CD4-positive, alpha-beta T cell treated with Interleukin-17A for 4 hours (primary cell): ENCODE data around the gene PRKCD.

ENCODE experiments used
- DNase-seq: peaks from one replicate; pipeline ENCODE4 v3.0.0-alpha.2; 2020; ENCODE audit warnings: mixed read lengths

PRKCD gene

GRCh38 chr3:53221827-53222182 is 60.8 kb downstream of the PRKCD start:
- no peak for DNase-seq

DNA sequence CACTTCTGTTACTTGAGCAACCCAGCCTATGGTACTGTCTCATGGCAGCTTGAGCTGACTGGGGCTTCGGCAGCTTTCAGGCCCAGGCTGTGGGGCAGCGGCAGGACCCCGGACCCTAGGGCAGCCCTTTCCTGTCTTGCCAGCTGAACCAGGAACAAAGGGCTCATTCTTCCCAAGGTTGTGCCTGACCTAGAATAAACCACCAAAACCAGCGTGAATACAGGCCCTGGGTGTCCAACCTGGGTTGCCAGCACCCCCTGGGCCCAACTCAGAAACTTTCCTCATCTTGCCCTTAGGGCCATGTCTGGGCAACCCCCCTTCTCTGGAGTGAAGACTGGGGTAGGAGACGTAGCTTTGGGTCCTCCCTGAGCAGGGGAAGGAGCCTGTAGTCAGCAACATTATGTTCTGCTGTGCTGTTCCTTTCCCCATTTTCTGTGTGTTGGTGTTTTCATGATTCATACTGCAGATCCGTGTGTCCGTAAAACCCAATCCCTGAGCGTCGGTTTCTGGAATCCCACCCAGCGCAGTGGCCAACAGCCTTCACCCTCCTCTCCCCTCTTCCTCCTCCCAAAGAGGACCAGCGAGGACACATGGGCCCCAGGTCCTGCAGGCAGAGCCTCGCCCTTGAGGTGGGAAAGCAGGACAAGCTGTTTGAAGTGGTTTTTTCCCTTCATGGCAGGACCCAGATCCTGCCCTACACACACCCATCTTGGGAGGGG is 61.3 kb downstream of the PRKCD start:
- no peak for DNase-seq

- no peak for DNase-seq
Observed at GRCh38 chr3:53223025-53223424, 62.0 kb downstream of the PRKCD start.

GRCh38 chr3:53223541-53223966 is 62.5 kb downstream of the PRKCD start:
- DNase-seq: no peak

DNA sequence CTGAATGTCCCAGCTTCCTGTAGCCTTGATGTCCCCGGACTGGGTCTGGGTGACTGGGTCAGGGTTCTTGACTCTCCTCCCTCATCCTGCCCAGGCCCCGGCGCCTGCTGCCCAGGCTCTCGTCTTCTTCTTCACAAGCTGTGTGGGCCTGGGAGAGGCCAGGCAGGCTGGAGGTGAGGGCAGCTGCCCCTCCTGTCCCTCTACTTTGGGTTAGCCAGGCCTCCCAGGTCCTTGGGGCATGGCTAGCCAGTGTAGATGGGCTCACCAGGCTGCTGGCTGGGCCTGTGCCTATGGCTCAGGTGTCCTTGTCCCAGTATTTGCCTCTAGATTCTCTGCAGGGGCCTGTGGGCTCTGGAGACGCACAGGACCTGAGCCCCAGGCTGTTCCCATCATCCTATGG is 63.0 kb downstream of the PRKCD start:
- no peak for DNase-seq

DNA sequence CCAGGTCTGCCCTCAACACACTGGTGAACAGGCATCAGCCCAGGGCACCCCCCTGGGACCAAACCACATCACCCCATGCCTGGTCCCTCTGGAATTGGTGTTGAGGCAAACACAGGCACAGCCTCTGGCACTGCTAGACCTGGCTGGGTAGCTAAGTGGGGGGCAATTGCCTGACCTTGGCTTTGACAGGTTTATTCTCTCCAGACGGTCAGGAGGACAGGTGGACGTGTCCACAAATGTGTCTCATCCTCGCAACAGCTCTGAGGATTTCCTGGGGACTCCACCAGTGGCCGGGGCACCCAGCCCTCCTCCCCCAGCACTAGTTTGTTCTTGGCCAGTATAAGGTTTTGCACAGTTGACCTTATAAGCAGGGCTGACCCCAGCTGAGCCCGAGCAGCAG is 63.5 kb downstream of the PRKCD start:
- DNase-seq: no peak

DNA sequence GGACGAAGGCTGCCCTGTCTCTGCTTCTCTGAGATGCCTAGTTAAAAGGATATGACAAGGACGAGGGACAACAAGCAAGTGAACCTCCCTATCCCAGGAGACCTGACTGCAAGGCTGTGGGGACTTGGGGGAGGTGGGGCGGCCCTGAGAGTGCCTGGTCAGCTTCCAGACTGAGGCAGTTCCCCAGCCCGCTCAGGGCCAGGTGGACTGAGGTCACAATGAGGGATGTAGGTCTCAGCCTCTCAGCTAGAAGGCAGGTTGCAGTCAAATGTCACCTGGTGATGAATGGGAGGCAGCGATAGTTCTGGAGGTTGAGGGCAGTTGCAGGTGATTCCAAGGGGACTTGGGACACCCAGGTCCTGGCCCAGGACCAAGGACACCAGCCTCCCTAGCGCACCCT is 64.2 kb downstream of the PRKCD start:
- no peak for DNase-seq

DNA sequence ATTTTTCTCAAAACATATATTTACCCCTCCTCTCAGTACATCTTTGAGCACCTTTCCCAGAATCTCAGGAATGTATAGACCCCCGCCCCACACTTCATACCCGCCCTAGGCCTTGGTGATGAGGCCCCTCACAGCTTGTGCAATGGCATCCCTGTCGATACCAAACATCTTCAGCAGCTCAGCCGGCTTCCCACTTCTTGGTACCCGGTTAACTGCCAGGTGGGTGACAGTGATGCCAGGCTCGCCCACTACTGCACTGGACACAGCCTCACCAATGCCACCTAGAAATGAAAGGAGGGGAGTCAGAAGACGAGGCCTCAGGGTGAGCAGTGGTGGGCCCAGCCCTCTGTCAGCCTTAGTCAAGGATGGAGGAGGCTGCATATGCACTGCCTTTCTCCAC is 64.6 kb downstream of the PRKCD start:
- DNase-seq: no peak

DNA sequence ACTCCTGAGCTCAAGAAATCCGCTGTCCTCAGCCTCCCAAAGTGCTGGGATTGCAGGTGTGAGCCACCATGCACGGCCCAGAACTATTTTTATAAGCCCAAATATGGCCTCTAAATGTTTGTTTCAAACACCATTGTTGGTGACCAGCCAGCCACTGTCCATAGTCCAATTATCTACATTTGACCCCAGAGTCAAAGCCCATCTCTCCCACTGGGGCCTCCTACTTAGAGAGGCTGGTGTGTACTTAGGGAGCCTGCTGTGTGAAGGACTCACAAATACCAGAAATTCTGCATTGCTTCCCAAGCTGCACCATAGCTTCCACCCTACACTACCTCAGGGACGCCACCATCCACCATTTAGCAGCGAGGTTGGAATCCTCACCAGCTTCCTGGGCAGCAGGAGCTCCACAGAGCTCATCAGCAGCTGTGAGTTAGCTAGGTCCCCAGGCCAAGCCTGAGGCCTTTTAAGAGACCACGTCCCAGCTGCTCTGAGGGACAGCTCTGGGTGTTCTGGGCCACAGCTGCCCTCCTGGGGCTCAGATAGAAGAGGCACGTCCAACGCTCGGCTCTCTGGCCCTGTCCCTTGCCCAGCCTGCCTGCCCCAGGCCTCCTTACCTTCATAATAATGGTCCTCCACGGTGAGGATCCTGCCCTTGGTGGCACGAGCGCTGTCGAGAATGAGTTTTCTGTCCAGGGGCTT is 65.3 kb downstream of the PRKCD start:
- DNase-seq: no peak

- no peak for DNase-seq
Observed at GRCh38 chr3:53226841-53227407, 65.9 kb downstream of the PRKCD start.

GRCh38 chr3:53227993-53228885 is 67.2 kb downstream of the PRKCD start:
- DNase-seq: no peak

DNA sequence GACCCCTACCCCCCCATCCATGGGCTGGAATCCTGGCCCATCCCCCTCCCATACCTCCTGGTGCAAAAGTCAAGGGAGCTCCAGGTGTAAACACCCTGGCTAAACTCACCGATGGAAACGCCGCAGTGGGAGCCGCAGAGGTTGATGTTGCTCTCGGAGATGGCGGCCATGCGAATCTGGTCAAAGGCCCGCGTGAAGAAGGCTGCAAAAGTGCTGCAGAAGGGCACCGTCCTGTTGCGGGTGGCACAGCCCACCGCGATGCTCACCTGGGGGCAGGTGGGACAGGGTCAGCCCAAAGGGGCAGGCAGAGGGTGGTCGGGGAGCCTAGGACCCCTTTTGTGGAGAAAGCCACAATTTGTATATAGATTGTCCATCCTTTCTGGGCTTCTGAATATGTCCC is 68.2 kb downstream of the PRKCD start:
- DNase-seq: no peak

GRCh38 chr3:53229606-53230005 is 68.6 kb downstream of the PRKCD start:
- DNase-seq: no peak

DNA sequence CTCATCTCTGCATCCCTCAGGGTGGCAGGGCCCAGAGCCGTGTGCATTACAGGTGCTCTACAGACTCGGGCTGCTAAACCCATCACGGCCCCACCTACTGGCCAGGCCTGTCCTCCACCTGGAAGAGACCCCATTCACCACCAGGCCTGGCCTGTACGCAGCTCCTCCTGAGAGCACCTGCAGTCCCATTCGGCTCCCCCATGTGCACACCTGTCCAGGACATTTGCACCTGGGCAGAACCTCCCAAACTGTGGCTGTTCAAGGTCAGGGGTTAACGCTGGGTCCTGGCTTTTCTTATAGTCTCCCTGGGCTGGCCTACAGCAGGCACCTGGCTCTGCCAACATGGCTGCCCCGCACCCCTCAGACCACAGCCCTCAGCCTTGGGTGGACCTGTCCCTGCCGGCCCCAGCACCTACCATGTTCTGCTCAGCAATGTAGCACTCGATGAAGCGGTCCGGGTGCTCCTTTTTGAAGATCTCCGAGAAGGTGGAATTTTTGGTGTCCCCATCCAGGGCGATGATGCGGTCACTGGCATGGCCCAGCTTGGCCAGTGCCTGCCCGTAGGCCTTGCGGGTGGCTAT is 69.1 kb downstream of the PRKCD start:
- no peak for DNase-seq

DNA sequence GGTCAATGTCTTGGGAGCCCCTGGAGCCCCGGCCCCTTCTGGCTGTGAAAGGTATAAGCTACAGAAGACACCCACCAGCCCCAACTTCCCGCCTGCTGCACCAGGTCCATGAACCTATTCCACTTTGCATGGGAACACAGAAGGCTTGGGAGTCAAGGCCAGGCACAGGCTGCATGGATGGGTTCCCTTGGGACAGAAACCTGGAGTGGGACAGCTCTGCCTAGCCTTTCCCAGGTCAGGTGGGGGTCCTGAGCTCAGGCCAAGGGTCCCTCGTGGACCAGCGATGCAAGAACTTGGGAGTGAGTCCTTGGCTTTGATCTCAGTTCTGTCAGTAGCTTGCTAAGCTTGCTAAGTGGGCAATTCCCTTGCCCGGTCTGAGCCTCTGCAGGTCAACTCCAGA is 69.8 kb downstream of the PRKCD start:
- DNase-seq: no peak

DNA sequence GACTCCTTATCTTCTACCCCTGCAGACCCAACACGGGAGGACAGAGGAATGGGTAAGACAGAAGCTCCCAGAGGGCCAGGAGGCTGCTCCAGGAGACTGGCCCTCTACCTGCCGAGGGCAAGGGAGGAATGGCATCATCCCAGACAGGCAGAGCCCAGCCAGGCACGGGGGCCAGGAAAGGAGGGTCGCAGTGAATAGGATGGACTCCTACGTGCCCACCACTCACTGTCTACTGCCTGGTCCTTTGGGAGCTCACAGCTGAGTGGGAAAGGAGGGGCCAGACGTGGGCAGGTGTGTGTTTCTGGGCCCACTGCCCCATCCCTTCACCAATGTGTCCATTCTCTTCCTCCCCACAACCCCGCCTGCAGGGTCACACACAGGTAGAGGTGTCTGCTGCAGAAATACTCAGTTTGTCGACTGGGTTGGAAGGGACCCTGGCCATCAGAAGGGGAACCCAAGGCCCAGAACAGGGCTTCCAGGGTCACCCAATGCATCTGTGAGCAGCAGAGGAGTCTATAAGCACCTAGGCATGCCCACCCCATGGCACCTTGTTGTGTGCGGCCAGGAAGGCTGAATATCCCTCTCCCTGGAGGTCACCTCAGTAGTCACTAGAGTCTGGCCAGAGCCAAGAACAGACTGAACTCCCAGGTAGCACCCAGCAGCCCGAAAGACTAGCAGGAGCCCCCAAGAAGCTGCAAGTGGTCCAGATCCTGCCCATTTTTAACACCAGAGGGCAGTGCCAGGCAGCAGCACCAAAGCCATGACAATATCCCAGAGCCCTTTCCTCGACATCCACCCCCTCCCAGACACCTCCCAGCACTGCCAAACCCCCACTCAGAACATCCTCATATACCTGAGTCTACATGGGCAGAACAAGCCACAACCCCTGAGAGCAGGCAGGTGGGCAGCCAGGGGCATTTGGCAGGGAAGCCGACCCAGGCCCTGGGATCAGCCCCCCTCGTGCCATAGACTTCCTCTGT is 70.8 kb downstream of the PRKCD start:
- DNase-seq: no peak

GRCh38 chr3:53232641-53233377 is 71.8 kb downstream of the PRKCD start:
- DNase-seq: no peak

DNA sequence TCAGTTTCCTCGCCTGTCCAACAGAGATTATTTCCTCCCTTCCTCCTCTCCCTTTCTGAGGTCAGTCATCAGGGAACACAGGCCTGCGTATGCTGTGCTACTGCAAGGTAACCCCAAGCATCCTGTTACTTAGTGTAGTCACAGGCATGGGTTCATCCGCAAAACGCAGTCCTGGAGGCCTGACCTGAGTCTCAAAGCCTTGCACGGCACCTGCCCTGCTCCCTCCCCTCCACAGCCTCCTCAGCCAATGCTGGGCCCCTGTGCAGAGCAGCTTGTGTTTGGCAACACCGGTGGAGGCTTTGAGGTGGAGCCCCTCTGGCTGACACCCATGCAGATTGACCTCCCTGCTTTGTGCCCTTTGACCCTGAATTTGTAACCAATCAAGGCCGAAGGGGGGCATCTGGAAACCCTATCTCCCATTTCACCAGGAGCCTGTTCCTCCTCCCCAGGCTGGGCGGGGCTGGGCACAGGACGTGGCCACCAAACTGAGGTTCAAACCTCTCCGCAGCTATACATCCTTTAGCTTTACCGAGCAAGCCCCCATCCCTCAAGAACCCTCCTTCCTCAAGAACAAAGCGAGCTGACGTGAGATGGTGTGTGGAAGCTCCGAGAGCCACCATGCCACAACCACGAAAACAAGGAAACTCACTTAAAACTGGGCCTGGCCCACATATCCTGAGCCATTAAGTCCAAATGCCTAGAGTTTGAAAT is 73.3 kb downstream of the PRKCD start:
- DNase-seq: no peak

GRCh38 chr3:53234841-53235232 is 73.8 kb downstream of the PRKCD start:
- no peak for DNase-seq

DNA sequence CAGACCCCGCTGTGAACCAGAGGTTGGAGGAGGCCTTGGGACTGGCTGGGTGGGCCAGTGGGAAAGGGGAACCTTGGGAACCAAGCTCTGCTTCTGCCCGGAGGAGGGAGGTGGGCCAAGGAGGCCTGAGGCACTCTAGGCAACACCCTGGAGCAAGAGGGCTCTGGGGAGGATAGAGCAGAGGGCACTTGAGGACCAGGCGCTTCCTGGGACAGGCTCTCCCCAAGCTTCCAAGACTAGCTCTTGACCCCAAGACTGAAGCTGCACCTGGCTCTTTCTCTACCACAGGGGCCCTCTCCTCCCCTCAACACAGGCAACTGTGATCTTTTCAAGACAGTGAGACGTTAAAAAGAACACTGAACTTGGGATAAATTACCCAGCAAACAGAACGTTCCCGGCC is 74.5 kb downstream of the PRKCD start:
- DNase-seq: no peak
